NCI-H128 (cell line): Measurements from ENCODE around the gene KCNS1.

Experiments used
- DNase-seq: peaks from one replicate; lab custom pipeline; 2025; ENCODE audit not compliant: unreplicated experiment; lab: John Stamatoyannopoulos, UW

KCNS1 gene

DNA sequence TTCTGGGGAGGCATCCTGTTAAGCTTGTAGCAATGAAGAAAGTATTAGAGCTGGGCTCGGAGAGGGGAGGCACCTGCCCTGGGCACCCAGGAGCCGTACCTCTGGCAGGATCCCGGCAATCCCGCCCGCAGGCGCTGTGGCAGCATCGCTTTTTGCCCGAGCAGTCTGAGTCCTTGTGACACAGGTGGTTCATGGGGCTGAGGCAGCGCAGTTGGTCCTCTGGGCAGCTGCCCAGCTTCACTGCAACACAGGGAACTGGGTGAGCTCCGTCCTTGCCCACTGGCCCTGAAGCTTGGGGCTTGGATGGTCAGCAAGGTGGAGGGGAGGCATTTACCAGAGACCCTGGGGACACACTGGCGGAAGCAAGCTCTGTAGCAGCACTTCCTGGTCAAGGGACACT is 9.4 kb upstream of the KCNS1 start:
- no peak for DNase-seq

- no peak for DNase-seq
These were observed 8.7 kb upstream of the KCNS1 start for GRCh38 chr20:45109634-45110033.

DNA sequence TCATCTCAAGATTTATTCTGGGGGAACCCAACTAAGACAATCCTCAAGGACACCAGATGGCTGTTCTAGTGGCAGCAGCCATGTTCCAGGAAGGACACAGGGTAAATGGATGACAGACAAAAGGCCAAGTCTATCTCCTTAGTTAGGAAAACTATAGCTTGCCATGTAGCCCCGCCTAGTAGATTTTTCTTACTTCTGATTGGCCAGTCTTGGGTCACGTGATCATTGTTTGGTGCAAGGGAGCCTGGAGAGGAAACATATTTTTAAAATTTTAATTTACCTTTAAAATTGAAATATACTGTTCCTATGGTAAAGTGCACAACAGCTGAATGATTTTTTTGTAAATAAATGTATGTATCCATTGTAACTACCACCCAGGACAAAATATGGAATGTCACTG is 4.4 kb upstream of the KCNS1 start:
- DNase-seq, result no peak

DNA sequence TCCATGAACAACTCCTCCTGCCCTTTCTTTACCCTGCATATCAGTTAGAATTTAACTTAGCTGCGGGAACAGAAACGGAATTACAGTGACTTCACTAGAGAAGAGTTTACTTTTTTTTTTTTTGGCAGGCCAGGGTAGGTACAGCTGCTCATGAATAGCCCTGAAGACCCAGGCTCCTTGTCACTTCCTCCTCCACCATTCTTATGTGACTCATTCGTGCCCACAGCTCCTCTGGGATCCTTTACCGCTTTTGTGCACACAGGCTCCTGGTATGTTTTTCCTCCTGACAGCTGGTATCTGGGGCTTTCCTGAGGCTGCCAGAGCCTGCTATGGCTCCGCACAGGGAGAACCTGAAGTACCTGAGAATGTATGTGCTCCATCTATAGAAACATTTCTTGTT is 3.9 kb upstream of the KCNS1 start:
- DNase-seq, result no peak

DNA sequence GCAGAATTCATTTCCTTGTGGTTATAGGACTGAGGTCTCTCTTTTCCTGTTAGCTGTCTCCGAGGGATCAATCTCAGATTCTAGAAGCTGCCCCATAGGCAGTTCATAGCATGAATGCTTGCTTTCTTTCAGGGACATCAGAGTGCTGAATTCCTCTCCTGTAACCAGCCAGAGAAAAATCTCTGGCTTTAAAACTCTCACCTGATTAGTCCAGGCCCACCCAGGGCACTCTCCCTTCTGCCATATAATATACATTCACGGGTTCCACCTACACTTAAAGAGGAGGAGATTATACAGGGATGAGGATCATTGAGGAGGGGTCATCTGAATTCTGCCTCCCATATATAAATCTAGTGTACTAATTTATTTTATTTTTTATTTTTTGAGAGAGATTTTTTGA is 2.1 kb upstream of the KCNS1 start:
- DNase-seq, result no peak

DNA sequence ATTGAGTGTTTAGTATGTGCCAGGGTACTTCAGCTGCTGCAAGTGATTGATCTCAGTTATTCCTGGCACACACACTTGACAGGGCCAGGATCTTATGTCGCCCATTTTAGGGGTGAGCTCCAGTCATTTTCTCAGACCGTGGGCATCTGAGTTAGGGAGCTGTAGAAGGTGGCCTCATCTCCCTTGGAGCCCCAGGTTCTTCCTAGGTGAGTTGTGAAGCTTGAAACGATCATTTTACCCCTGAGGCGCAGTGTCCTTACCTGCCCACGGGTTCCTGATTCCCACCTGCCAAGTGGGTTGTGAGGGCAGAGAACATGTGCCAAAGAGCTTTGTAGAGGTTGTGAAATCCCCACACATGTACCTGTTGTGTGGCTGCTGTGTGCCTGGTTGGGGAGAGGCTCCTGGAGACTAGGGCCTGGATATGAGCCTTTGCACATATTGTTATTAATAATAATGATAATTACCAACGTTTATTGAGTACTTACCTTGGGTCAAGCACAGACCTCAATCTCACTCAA is 465 bp upstream of the KCNS1 start:
- DNase-seq, result no peak

GRCh38 chr20:45098103-45098773 is 2.7 kb downstream of the KCNS1 start:
- no peak for DNase-seq

GRCh38 chr20:45097485-45098102 is 3.3 kb downstream of the KCNS1 start:
- DNase-seq, result no peak

GRCh38 chr20:45096781-45097180 is 4.1 kb downstream of the KCNS1 start:
- DNase-seq, result no peak

DNA sequence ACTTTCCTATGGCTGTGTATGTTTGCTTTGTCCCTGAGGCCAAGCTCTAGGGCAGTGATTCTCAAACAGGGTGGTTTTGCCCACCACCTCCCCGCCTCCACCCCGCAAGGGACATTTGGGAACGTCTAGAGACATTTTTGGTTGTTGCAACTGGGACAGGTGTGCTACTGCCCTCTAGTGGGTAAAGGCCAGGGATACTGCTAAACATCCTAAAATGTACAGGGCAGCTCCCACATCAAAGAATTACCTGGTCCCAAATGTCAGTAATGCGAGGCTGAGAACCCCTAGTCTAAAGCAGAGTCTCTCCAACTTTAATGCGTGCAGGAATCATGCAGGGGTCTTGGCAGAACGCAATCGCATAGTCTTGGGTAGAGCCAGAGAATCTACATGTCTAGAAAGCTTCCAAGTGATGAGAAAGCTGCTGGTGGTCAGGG is 5.1 kb downstream of the KCNS1 start:
- DNase-seq, result no peak

- no peak for DNase-seq
These were observed 5.9 kb downstream of the KCNS1 start for GRCh38 chr20:45094864-45095574.

DNA sequence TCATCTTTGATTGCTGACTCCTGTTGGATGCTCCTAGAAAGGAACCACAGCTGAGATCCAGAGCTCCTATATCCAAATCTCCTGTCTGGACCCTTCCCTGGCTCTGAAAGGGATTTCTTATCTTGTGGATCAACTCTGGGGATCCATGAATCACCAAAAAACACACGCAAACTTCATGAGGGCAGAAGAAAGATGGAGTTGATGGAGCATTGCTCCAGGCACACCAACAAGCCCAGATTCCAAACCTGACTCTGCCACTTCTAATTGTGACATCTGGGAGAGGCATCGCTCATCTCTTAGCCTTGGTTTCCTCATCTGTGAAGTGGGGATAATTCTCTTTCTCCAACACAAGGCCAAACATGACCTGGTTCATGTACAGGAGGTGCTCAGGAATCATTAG is 6.7 kb downstream of the KCNS1 start:
- DNase-seq, result no peak

GRCh38 chr20:45092898-45093297 is 8.0 kb downstream of the KCNS1 start:
- DNase-seq, result no peak

GRCh38 chr20:45091366-45091765 is 9.6 kb downstream of the KCNS1 start:
- no peak for DNase-seq

DNA sequence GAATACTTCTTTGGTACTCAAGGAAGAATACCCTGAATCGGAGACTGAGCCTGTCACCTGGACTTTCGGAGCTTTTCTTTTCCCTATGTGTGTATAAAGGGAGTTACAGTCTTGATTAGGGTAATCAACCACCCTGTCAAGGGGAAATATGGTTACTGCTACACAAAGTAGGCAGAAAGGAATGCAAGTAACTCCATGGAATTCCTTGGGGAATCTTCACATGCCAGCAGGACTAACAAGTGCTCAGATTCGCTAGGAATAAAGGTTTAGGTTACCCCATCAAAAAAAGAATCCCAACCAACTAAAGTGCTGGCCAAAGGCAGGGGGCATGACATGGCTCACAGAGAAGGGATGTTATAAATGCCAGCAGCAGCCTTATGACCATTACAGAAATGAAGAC is 10.4 kb downstream of the KCNS1 start:
- DNase-seq, result no peak

DNA sequence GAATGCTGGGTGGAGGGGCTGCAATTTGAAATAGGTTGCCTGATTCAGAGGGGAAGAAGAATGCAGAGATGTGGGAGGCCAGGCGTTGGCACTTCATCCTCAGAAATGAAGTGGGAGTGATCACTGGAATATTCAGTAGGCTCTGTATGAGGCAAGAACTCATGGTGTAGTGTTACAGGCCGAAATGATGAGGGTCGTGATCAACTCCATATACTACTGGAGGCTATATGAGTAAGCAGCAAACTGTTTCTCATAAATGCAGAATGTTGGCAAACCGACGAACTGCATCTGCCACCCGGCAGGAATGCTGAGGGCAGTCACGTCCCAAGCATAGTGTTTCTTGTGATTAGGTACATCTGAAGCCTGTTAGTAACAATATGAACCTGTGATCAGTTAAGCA is 12.7 kb downstream of the KCNS1 start:
- no peak for DNase-seq

- DNase-seq, result no peak
These were observed 13.1 kb downstream of the KCNS1 start for GRCh38 chr20:45087814-45088213.

GRCh38 chr20:45087097-45087790 is 13.7 kb downstream of the KCNS1 start:
- DNase-seq, result no peak

DNA sequence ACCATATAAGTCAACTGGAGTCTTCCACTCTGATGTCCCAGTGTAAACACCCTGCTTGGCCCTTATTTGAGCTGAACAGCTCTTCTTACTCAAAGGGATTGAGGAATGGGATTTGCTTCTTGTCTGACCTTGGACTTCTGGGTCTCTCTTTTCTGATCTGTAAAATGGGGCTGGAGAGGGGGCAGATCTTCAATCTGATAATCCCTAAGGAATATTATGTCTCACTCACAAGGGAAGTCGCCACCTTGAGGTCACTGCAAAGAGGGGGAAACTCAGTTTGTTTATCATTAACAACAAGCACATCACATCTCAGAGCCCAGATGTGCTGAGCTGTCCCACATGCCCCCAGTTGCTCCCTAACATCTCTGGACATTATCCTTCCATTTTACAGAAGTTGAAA is 15.1 kb downstream of the KCNS1 start:
- DNase-seq, result no peak

DNA sequence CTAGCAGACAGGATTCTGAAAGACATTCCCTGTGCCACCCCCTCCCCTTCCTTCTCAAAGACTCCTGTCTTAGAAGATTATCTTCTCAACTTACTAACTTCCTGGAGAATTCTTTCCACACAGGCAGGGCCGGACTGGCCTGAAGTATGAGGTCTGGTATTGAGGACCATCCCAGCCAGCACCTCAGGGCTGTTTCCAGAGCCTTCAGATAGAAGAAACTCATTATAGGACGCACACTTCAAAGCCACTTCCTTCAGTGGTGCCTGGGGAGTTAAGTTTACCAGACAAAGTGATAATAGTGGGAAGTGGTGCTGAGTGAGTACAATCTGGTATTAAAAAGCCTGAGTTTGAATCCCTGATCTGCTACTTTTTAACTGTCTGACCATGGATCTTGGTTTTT is 15.6 kb downstream of the KCNS1 start:
- no peak for DNase-seq

- no peak for DNase-seq
These were observed 17.8 kb downstream of the KCNS1 start for GRCh38 chr20:45083127-45083526.

- DNase-seq, result no peak
These were observed 18.5 kb downstream of the KCNS1 start for GRCh38 chr20:45082468-45082867.
